ENCODE measurements around the gene PKD1L1. TPM values are rescaled to one million over a fixed set of nuclear protein-coding genes. Genes with fewer than 3 reads are reported as not detected.

Gene PKD1L1
- total RNA-seq, 2 donors from 2014 or later: 0.16 to 0.61 TPM

- Mint-ChIP-seq H3K4me3 (no peak overlapping the region), H3K27ac (no peak overlapping the region), H3K9me3 (no peaks in the 10 kb centered on the region), H3K4me1 (no peaks in the 10 kb centered on the region), H3K27me3 (peaks cover 3% of the 10 kb centered on the region), H3K36me3 (ENCODE audit: low read depth) (no peaks in the 10 kb centered on the region)
- ATAC-seq (replicated peaks): no peak
These were observed 82.1 kb downstream of the PKD1L1 start for GRCh38 chr7:47866120-47866519.

- H3K27ac Mint-ChIP-seq: no peak overlapping the region
- ATAC-seq (replicated peaks): peak; percentile 48
- H3K27me3 Mint-ChIP-seq: no peaks in the 10 kb centered on the region
- no peak overlapping the region for H3K4me3 Mint-ChIP-seq
- no peaks in the 10 kb centered on the region for H3K36me3 Mint-ChIP-seq (ENCODE audit: low read depth)
- no peaks in the 10 kb centered on the region for H3K9me3 Mint-ChIP-seq
- no peaks in the 10 kb centered on the region for H3K4me1 Mint-ChIP-seq
These were observed 95.7 kb downstream of the PKD1L1 start for GRCh38 chr7:47852330-47853245.

- H3K27ac Mint-ChIP-seq: no peak overlapping the region
These were observed 101.1 kb downstream of the PKD1L1 start for GRCh38 chr7:47847207-47847606.

GRCh38 chr7:47846138-47846836 is 102.0 kb downstream of the PKD1L1 start:
- H3K27ac Mint-ChIP-seq: no peak overlapping the region
- peaks cover 3% of the 10 kb centered on the region for H3K27me3 Mint-ChIP-seq
- no peaks in the 10 kb centered on the region for H3K9me3 Mint-ChIP-seq
- no peaks in the 10 kb centered on the region for H3K4me1 Mint-ChIP-seq
- H3K36me3 Mint-ChIP-seq (ENCODE audit: low read depth): no peaks in the 10 kb centered on the region
- no peak for ATAC-seq (replicated peaks)
- no peak overlapping the region for H3K4me3 Mint-ChIP-seq

More at GRCh38 chr7:47847207-47847606, 101.1 kb downstream of the PKD1L1 start:
- H3K9me3 Mint-ChIP-seq: no peaks in the 10 kb centered on the region
- H3K4me1 Mint-ChIP-seq: no peaks in the 10 kb centered on the region
- H3K4me3 Mint-ChIP-seq: no peak overlapping the region
- no peaks in the 10 kb centered on the region for H3K36me3 Mint-ChIP-seq (ENCODE audit: low read depth)
- ATAC-seq (replicated peaks): no peak
- peaks cover 3% of the 10 kb centered on the region for H3K27me3 Mint-ChIP-seq

GRCh38 chr7:47844311-47844710 is 104.0 kb downstream of the PKD1L1 start:
- Mint-ChIP-seq H3K4me1 (no peaks in the 10 kb centered on the region), H3K27me3 (peaks cover 3% of the 10 kb centered on the region), H3K27ac (no peak overlapping the region), H3K4me3 (no peak overlapping the region), H3K36me3 (ENCODE audit: low read depth) (no peaks in the 10 kb centered on the region), H3K9me3 (no peaks in the 10 kb centered on the region)
- ATAC-seq (replicated peaks): no peak

GRCh38 chr7:47843291-47843690 is 105.0 kb downstream of the PKD1L1 start:
- ATAC-seq (replicated peaks): no peak
- no peaks in the 10 kb centered on the region for H3K9me3 Mint-ChIP-seq
- no peak overlapping the region for H3K4me3 Mint-ChIP-seq
- H3K4me1 Mint-ChIP-seq: no peaks in the 10 kb centered on the region
- no peaks in the 10 kb centered on the region for H3K36me3 Mint-ChIP-seq (ENCODE audit: low read depth)
- H3K27ac Mint-ChIP-seq: no peak overlapping the region
- H3K27me3 Mint-ChIP-seq: peaks cover 3% of the 10 kb centered on the region

- H3K36me3 Mint-ChIP-seq (ENCODE audit: low read depth): no peaks in the 10 kb centered on the region
- no peak overlapping the region for H3K4me3 Mint-ChIP-seq
- H3K27me3 Mint-ChIP-seq: peaks cover 3% of the 10 kb centered on the region
- ATAC-seq (replicated peaks): no peak
- no peaks in the 10 kb centered on the region for H3K4me1 Mint-ChIP-seq
- H3K9me3 Mint-ChIP-seq: no peaks in the 10 kb centered on the region
- no peak overlapping the region for H3K27ac Mint-ChIP-seq
These were observed 108.9 kb downstream of the PKD1L1 start for GRCh38 chr7:47839381-47839780.

GRCh38 chr7:47837826-47838225 is 110.4 kb downstream of the PKD1L1 start:
- Mint-ChIP-seq H3K4me3 (no peak overlapping the region), H3K27me3 (no peaks in the 10 kb centered on the region), H3K36me3 (ENCODE audit: low read depth) (no peaks in the 10 kb centered on the region), H3K27ac (no peak overlapping the region), H3K9me3 (no peaks in the 10 kb centered on the region), H3K4me1 (no peaks in the 10 kb centered on the region)
- ATAC-seq (replicated peaks): no peak

- H3K4me3 Mint-ChIP-seq: no peak overlapping the region
- no peaks in the 10 kb centered on the region for H3K9me3 Mint-ChIP-seq
- H3K27me3 Mint-ChIP-seq: no peaks in the 10 kb centered on the region
- H3K27ac Mint-ChIP-seq: no peak overlapping the region
- no peak for ATAC-seq (replicated peaks)
- H3K36me3 Mint-ChIP-seq (ENCODE audit: low read depth): no peaks in the 10 kb centered on the region
- no peaks in the 10 kb centered on the region for H3K4me1 Mint-ChIP-seq
These were observed 111.6 kb downstream of the PKD1L1 start for GRCh38 chr7:47836503-47837202.

- Mint-ChIP-seq H3K27ac (no peak overlapping the region), H3K9me3 (no peaks in the 10 kb centered on the region), H3K36me3 (ENCODE audit: low read depth) (no peaks in the 10 kb centered on the region), H3K4me3 (no peak overlapping the region), H3K4me1 (no peaks in the 10 kb centered on the region), H3K27me3 (no peaks in the 10 kb centered on the region)
- ATAC-seq (replicated peaks): no peak
These were observed 112.2 kb downstream of the PKD1L1 start for GRCh38 chr7:47836080-47836479.

- Mint-ChIP-seq H3K27ac (no peak overlapping the region), H3K36me3 (ENCODE audit: low read depth) (no peaks in the 10 kb centered on the region), H3K4me1 (no peaks in the 10 kb centered on the region), H3K4me3 (no peak overlapping the region), H3K27me3 (peaks cover under 1% of the 10 kb centered on the region), H3K9me3 (no peaks in the 10 kb centered on the region)
- no peak for ATAC-seq (replicated peaks)
These were observed 115.1 kb downstream of the PKD1L1 start for GRCh38 chr7:47833211-47833610.

- no peak for ATAC-seq (replicated peaks)
These were observed 116.1 kb downstream of the PKD1L1 start for GRCh38 chr7:47832105-47832715.

GRCh38 chr7:47830015-47830414 is 118.3 kb downstream of the PKD1L1 start:
- Mint-ChIP-seq H3K27ac (no peak overlapping the region), H3K4me1 (no peaks in the 10 kb centered on the region), H3K9me3 (no peaks in the 10 kb centered on the region), H3K27me3 (peaks cover 5% of the 10 kb centered on the region), H3K4me3 (no peak overlapping the region), H3K36me3 (ENCODE audit: low read depth) (no peaks in the 10 kb centered on the region)
- no peak for ATAC-seq (replicated peaks)

More at GRCh38 chr7:47832105-47832715, 116.1 kb downstream of the PKD1L1 start:
- no peaks in the 10 kb centered on the region for H3K9me3 Mint-ChIP-seq
- H3K27ac Mint-ChIP-seq: no peak overlapping the region
- no peaks in the 10 kb centered on the region for H3K4me1 Mint-ChIP-seq
- H3K27me3 Mint-ChIP-seq: peaks cover 5% of the 10 kb centered on the region
- H3K4me3 Mint-ChIP-seq: no peak overlapping the region
- no peaks in the 10 kb centered on the region for H3K36me3 Mint-ChIP-seq (ENCODE audit: low read depth)

- Mint-ChIP-seq H3K4me1 (no peaks in the 10 kb centered on the region), H3K36me3 (ENCODE audit: low read depth) (no peaks in the 10 kb centered on the region), H3K27me3 (peaks cover 5% of the 10 kb centered on the region), H3K9me3 (no peaks in the 10 kb centered on the region), H3K4me3 (no peak overlapping the region), H3K27ac (no peak overlapping the region)
- ATAC-seq (replicated peaks): no peak
These were observed 120.4 kb downstream of the PKD1L1 start for GRCh38 chr7:47827871-47828270.
